Chondrocyte (in vitro differentiated cells): Measurements from ENCODE around the gene CRYGN. TPM values are rescaled to one million over a fixed set of nuclear protein-coding genes. Genes with fewer than 3 reads are reported as not detected.

Experiments used
- DNase-seq: peaks from one replicate; pipeline ENCODE4 v3.0.0; 2021; ENCODE audit warnings: mixed read lengths, low spot score
- H3K27ac Mint-ChIP-seq: one replicate; pipeline ENCODE4 v1.8.0; 2021; ENCODE audit warnings: mild to moderate bottlenecking, moderate library complexity, mixed read lengths; ENCODE audit not compliant: unreplicated experiment
- H3K27me3 Mint-ChIP-seq: 2 replicates; pipeline ENCODE4 v1.8.0; 2021; ENCODE audit warnings: low read depth, mixed read lengths
- H3K36me3 Mint-ChIP-seq: 2 replicates; pipeline ENCODE4 v1.8.0; 2021; ENCODE audit warnings: low read depth, mixed read lengths
- H3K4me1 Mint-ChIP-seq: 2 replicates; pipeline ENCODE4 v1.8.0; 2021; ENCODE audit warnings: low read depth, mild to moderate bottlenecking, mixed read lengths
- H3K4me3 Mint-ChIP-seq: one replicate; pipeline ENCODE4 v1.8.0; 2021; ENCODE audit warnings: mild to moderate bottlenecking, moderate library complexity, mixed read lengths; ENCODE audit not compliant: unreplicated experiment
- H3K9me3 Mint-ChIP-seq: 2 replicates; pipeline ENCODE4 v1.8.0; 2021; ENCODE audit warnings: low read depth, mixed read lengths
- total RNA-seq: library from RNA; stranded (reverse); gene quantifications from 3 replicates; pipeline ENCODE4 v1.2.1, GENCODE V29; 2021
- TF ChIP-seq, protein P1 (sequence below): fragments of 200-600 bp; sonication (generic); IDR thresholded peaks from 2 replicates; pipeline ENCODE4 v1.5.0; 2021; ENCODE audit warnings: antibody characterized with exemption, mild to moderate bottlenecking, moderate library complexity

Gene CRYGN
- total RNA-seq, 1 donor from 2014 or later: not detected

GRCh38 chr7:151427705-151428377, 12.1 kb downstream of the CRYGN start:
- no peak for DNase-seq
- Mint-ChIP-seq H3K36me3 (no peaks in the 10 kb centered on the region), H3K4me1 (peaks cover 40% of the 10 kb centered on the region), H3K27me3 (no peaks in the 10 kb centered on the region), H3K9me3 (no peaks in the 10 kb centered on the region), H3K4me3 (no peak overlapping the region), H3K27ac (peak overlapping the region; percentile 63)
- TF ChIP-seq, protein P1, sequence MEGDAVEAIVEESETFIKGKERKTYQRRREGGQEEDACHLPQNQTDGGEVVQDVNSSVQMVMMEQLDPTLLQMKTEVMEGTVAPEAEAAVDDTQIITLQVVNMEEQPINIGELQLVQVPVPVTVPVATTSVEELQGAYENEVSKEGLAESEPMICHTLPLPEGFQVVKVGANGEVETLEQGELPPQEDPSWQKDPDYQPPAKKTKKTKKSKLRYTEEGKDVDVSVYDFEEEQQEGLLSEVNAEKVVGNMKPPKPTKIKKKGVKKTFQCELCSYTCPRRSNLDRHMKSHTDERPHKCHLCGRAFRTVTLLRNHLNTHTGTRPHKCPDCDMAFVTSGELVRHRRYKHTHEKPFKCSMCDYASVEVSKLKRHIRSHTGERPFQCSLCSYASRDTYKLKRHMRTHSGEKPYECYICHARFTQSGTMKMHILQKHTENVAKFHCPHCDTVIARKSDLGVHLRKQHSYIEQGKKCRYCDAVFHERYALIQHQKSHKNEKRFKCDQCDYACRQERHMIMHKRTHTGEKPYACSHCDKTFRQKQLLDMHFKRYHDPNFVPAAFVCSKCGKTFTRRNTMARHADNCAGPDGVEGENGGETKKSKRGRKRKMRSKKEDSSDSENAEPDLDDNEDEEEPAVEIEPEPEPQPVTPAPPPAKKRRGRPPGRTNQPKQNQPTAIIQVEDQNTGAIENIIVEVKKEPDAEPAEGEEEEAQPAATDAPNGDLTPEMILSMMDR: no peak

GRCh38 chr7:151426904-151427704, 12.8 kb downstream of the CRYGN start:
- TF ChIP-seq, protein P1: no peak
- H3K27me3 Mint-ChIP-seq: peaks cover 2% of the 10 kb centered on the region
- peaks cover 40% of the 10 kb centered on the region for H3K4me1 Mint-ChIP-seq
- DNase-seq: no peak
- H3K9me3 Mint-ChIP-seq: peaks cover 3% of the 10 kb centered on the region
- H3K36me3 Mint-ChIP-seq: peaks cover 3% of the 10 kb centered on the region
- H3K4me3 Mint-ChIP-seq: no peak overlapping the region
- H3K27ac Mint-ChIP-seq: peak overlapping the region; percentile 85

DNA sequence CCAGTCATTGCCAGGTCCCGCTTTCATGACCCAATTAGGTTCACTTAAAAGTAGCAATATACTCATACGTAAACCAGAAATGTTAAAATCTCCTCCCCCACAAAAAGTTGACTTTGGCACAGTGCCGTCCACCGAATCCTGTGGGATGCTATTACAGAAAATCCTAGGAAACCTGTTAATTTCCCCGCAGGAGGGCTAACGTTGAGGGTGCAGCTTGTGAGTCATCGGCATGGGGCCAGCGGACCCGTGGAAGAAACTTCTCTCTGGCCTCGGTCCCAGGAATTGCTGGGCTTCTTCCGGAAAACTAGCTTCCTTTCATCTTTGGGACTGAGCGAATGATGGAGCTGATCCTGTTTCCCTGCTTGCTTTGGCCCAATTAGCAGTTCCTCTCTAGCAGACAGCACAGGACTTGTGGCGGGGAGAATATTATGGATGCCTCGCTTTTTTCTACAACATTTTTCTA, 13.5 kb downstream of the CRYGN start:
- Mint-ChIP-seq H3K27ac (peak overlapping the region; percentile 85), H3K36me3 (peaks cover 6% of the 10 kb centered on the region), H3K9me3 (peaks cover 8% of the 10 kb centered on the region), H3K27me3 (peaks cover 4% of the 10 kb centered on the region), H3K4me3 (no peak overlapping the region), H3K4me1 (peaks cover 40% of the 10 kb centered on the region)
- DNase-seq: no peak
- TF ChIP-seq, protein P1: no peak

GRCh38 chr7:151425670-151426440, 14.1 kb downstream of the CRYGN start:
- Mint-ChIP-seq H3K27ac (peak overlapping the region; percentile 85), H3K9me3 (peaks cover 8% of the 10 kb centered on the region), H3K4me3 (no peak overlapping the region), H3K4me1 (peaks cover 40% of the 10 kb centered on the region), H3K27me3 (peaks cover 4% of the 10 kb centered on the region), H3K36me3 (peaks cover 6% of the 10 kb centered on the region)
- TF ChIP-seq, protein P1: no peak
- DNase-seq: no peak

DNA sequence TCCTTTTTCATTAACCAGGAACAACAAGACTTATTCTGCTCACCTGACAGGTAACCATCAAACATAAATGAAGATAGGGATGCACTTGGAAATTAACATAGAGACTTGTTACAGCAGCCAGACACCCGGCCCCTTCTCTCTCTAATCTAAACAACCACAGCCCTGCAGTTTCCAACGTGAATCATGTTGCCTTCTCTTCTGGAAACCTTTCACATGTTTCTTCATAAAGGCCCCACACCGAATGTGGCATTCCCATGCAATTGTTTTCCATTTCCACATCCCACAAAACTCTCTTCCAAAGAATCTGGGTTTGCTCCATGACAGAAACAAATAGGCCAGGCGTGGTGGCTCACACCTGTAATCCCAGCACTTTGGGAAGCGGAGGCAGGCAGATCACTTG, 15.1 kb downstream of the CRYGN start:
- Mint-ChIP-seq H3K27ac (peak overlapping the region; percentile 36), H3K36me3 (peaks cover 11% of the 10 kb centered on the region), H3K27me3 (peaks cover 7% of the 10 kb centered on the region), H3K4me3 (no peak overlapping the region), H3K9me3 (peaks cover 16% of the 10 kb centered on the region), H3K4me1 (peaks cover 38% of the 10 kb centered on the region)
- TF ChIP-seq, protein P1: no peak
- no peak for DNase-seq
